ENCODE data around the gene TRIM56.
"Not testable (repeated sequence)": the region's sequence is repeated elsewhere in the genome, so short reads cannot be mapped to it uniquely, and the experiment has no call there.

TRIM56 gene

GRCh38 chr7:101113836-101114235 is 28.6 kb downstream of the TRIM56 start:
- DNase-seq (ENCODE audit: low spot score) = no peak

DNA sequence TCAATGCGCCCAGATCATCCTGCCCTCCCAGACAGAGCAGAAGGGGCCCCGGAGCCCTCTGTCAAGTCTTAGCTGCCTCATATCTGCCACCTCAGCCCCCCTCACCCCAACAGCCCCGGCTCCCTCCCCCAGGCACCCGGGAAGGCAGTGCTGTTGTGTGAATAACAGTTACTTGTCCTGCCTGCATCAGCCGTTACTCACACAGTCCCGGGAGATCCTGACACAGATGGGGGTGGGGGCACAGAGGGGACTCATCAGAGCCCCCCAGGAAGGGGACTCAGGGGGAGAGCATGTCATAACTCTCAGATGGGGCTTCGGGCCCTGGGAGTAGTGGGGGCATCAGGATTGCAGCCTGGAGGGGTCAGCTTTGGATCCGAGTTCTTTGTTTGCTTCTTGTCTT is 29.2 kb downstream of the TRIM56 start:
- DNase-seq (ENCODE audit: low spot score) = no peak

GRCh38 chr7:101115215-101115614 is 29.9 kb downstream of the TRIM56 start:
- no peak for DNase-seq (ENCODE audit: low spot score)

GRCh38 chr7:101116898-101117297 is 31.6 kb downstream of the TRIM56 start:
- no peak for DNase-seq (ENCODE audit: low spot score)

DNA sequence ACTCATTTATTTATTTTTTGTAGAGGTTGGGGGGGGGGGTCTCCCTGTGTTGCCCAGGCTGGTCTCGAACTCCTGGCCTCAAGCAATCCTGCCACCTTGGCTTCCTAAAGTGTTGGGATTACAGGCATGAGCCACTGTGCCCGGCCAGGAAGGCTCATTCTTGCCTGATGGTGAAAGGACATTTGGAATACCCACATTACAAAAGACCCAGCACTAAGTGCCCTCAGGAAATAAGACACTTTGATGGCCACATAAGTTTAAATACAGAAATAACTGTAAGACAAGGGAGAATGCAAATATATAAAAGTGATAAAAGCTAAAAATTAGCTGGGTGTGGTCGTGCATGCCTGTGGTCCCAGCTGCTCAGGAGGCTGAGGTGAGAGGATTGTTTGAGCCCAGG is 33.6 kb downstream of the TRIM56 start:
- DNase-seq (ENCODE audit: low spot score) = no peak

- no peak for DNase-seq (ENCODE audit: low spot score)
These were observed 34.6 kb downstream of the TRIM56 start for GRCh38 chr7:101119876-101120275.

DNA sequence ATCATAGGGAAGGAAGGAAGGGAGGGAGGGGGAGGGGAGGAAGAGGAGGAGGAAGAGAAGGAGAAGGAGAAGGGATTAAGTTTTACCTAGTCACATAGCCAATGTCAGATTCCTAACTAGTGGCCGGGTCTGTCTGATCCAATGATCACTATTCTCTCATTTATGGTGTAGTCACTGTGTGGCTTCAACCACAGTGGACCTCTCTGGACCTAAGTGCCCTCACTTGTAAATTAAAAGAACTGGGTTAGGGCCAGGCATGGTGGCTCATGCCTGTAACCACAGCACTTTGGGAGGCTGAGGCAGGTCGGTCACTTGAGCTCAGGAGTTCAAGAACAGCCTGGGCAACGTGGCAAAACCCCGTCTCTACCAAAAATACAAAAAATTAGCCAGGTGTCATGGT is 35.0 kb downstream of the TRIM56 start:
- DNase-seq (ENCODE audit: low spot score) = no peak

- not testable (repeated sequence) for DNase-seq (ENCODE audit: low spot score)
These were observed 36.3 kb downstream of the TRIM56 start for GRCh38 chr7:101121631-101121990.

DNA sequence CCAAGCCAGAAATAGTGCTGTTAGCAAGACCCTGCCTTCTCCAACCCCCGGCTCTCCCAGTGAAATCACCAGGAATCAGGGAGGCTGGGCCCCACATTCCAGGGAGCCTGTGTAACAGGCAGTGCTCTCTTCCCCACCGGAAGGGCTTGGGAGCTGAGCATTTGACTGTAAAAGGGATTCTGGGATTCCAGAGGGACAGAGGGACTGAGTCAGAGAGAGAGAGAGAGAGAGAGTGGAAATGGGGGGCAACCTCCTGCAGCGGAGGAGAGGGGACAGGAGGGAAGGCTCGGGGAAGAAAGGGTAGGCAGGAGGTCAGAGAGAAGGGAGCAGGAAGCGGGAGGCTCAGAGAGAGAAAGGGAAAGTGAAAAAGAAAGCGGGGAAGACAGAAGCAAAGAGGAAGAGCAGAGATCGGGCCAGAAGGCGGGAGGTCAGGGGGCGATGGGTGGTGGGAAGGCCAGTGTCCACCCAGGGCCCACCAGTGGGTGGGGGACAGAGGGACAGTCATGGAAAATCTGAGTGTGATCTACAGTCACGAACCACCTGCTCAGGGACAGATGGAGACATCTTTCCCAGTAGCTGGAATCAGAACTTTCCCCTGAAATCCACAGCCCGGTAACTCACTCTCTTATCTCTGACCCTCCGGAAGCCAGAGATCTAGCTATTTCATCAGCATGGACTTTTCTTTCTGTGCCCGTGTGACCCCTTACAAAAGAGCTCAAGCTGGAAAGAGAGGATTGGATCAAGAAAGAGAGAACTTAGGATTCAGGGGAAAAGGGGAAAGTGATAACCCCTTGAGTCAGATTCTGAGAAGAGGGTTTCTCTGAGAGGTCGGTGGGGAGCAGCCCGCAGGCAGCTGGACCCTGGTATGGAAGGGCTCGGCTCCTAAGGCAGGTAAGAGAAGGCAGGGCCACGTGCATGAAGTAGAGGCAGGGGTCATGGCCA is 37.0 kb downstream of the TRIM56 start:
- DNase-seq (ENCODE audit: low spot score) = no peak

DNA sequence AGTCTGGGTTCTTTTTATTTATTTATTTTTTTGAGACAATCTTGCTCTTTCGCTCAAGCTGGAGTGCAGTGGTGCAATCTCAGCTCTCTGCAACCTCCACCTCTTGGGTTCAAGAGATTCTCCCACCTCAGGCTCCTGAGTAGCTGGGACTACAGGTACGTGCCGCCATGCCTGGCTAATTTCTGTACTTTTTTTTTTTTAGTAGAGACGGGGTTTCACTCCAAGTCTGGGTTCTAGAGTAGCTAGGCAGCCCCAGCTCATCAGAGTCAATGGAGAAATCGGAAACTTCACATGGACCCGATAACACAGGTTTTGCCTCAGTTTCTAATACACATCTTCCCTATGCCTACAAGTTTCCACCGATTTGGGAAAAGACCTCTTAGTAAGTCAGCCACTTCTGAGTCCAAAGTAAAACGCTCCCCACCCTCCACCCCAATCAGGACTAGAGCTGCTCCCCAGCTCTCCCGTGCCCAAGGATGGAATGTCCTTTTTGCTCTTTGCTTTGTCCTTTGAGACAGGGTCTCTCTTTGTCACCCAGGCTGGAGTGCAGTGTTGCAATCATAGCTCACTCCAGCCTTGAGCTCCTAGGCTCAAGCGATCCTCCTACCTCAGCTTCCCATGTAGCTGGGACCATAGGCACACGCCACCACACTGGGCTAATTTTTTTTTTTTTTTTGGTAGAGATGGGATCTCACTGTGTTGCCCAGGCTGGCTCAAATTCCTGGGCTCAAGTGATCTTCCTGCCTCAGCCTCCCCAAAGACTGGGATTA is 37.8 kb downstream of the TRIM56 start:
- no peak for DNase-seq (ENCODE audit: low spot score)

GRCh38 chr7:101123703-101124068 is 38.4 kb downstream of the TRIM56 start:
- no peak for DNase-seq (ENCODE audit: low spot score)

DNA sequence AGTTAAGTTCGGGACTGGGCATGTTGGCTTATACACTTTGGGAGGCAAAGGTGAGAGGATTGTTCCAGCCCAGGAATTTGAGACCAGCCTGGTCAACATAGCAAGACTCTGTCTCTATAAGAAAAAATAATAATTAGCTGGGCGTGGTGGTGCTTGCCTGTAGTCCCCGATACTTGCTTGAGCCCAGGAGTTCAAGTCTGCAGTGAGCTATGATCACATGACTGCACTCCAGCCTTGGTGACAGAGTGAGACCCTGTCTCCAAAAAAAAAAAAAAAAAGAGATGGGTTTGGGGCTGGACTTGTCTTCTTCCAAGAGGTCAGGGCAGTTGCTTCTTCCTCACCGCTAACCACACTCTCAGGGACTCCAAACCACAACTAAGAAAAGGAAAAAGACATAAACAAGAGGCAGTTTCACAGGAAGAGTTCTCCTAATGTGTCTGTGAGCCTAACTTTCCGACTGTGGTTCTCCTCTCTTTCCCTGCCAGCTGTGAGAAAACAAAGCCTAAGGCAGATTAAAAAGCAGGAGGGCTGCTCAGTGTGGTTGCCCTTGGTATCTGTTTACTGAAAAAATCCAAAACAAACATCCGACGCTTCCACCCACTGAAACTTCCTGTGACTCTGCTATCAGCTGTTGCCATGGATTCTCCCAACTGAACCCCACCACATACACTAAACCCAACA is 39.2 kb downstream of the TRIM56 start:
- DNase-seq (ENCODE audit: low spot score) = no peak

DNA sequence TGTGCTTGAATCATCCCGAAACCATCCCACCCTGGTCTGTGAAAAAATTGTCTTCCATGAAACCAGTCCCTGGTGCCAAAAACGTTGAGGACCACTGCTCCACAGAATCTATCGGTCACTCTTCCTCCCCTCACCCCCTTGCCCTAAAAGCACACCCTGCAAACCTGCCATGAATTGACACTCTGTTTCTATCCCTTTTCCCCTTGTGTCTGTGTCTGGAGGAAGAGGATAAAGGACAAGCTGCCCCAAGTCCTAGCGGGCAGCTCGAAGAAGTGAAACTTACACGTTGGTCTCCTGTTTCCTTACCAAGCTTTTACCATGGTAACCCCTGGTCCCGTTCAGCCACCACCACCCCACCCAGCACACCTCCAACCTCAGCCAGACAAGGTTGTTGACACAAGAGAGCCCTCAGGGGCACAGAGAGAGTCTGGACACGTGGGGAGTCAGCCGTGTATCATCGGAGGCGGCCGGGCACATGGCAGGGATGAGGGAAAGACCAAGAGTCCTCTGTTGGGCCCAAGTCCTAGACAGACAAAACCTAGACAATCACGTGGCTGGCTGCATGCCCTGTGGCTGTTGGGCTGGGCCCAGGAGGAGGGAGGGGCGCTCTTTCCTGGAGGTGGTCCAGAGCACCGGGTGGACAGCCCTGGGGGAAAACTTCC is 40.8 kb downstream of the TRIM56 start:
- no peak for DNase-seq (ENCODE audit: low spot score)

DNA sequence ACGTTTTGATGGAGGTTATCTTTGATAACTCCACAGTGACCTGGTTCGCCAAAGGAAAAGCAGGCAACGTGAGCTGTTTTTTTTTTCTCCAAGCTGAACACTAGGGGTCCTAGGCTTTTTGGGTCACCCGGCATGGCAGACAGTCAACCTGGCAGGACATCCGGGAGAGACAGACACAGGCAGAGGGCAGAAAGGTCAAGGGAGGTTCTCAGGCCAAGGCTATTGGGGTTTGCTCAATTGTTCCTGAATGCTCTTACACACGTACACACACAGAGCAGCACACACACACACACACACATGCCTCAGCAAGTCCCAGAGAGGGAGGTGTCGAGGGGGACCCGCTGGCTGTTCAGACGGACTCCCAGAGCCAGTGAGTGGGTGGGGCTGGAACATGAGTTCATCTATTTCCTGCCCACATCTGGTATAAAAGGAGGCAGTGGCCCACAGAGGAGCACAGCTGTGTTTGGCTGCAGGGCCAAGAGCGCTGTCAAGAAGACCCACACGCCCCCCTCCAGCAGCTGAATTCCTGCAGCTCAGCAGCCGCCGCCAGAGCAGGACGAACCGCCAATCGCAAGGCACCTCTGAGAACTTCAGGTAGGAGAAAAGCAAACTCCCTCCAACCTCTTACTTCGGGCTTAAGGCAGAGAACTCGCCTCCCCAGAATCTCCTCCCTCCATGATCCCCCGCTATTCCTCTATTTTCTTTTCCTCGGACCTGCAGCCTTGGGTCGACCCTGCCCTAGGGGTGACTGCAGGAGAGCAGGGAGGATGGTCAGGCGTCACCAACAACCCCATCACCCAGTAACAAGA is 41.6 kb downstream of the TRIM56 start, which contains the start of gene SERPINE1:
TSS of gene SERPINE1 (plus strand) at position 454 of the 809 bp plus-strand sequence. CDS start 1,290 bp downstream, outside the sequence.
- no peak for DNase-seq (ENCODE audit: low spot score)

GRCh38 chr7:101127460-101128039 is 42.3 kb downstream of the TRIM56 start:
- DNase-seq (ENCODE audit: low spot score) = no peak

GRCh38 chr7:101128040-101128834 is 43.0 kb downstream of the TRIM56 start:
- DNase-seq (ENCODE audit: low spot score) = no peak

DNA sequence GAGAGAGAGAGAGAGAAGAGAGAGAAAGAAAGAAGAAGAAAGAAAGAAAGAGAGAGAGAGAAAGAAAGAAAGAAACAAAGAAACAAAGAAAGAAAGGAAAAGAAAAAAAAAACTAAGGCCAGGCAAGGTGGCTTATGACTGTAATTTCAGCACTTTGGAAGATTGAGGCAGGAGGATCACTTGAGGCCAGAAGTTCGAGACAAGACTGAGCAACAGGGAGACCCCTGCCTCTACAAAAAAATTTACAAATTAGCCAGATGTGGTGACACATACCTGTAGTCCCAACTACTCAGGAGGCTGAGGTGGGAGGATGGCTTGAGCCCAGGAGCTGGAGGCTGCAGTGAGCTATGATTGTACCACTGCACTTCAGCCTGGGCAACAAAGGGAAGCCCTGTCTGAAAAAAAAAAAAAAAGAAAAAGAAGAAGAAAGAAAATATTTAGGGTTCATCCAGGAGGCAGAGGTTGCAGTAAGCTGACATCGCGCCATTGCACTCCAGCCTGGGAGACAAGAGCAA is 44.4 kb downstream of the TRIM56 start:
- no peak for DNase-seq (ENCODE audit: low spot score)

DNA sequence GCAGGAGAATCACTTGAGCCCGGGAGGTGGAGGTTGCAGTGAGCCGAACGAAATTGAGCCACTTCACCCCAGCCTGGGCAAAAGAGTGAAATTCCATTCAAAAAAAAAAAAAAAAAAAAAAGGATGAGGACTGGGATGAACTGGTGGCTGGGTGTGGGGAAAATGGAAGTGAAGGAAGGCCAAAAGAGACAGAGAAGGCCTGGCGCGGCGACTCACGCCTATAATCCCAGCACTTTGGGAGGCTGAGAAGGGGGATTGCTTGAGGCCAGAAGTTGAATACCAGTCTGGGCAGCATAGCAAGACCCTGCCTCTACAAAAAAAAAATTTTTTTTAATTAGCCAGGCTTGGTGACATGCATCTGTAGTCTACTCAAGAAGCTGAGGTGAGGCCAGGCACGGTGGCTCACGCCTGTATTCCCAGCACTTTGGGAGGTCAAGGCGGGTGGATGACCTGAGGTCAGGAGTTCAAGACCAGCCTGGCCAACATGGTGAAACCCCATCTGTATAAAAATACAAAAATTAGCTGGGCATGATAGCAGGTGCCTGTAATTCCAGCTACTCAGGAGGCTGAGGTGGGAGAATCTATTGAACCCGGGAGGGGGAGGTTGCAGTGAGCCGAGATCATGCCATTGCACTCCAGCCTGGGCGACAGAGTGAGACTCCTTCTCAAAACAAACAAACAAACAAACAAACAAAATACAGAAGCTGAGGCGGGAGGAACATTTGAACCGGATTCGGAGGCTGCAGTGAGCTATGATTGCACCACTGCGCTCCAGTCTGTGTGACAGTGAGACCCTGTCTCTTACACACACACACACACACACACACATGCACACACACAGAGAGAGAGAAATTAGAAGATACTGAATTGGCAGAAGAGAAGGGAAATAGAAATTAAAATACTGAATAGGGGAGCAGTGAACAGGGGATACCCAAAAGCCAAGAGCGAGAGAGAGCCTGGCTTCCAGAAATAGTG is 47.6 kb downstream of the TRIM56 start:
- not testable (repeated sequence) for DNase-seq (ENCODE audit: low spot score)
